Bladder microvascular endothelial cell (primary cell): ENCODE measurements around the gene ARL14. TPM values are rescaled to one million over a fixed set of nuclear protein-coding genes. Genes with fewer than 3 reads are reported as not detected.

Experiments used
- total RNA-seq: library from RNA; depleted of rRNA; stranded (reverse); fragments of >200 nt; gene quantifications from 2 replicates; pipeline ENCODE4 v1.2.3, GENCODE V29; 2014

Gene ARL14
- 0.06 TPM in 1 of 2 replicates, not detected in the other for total RNA-seq

DNA sequence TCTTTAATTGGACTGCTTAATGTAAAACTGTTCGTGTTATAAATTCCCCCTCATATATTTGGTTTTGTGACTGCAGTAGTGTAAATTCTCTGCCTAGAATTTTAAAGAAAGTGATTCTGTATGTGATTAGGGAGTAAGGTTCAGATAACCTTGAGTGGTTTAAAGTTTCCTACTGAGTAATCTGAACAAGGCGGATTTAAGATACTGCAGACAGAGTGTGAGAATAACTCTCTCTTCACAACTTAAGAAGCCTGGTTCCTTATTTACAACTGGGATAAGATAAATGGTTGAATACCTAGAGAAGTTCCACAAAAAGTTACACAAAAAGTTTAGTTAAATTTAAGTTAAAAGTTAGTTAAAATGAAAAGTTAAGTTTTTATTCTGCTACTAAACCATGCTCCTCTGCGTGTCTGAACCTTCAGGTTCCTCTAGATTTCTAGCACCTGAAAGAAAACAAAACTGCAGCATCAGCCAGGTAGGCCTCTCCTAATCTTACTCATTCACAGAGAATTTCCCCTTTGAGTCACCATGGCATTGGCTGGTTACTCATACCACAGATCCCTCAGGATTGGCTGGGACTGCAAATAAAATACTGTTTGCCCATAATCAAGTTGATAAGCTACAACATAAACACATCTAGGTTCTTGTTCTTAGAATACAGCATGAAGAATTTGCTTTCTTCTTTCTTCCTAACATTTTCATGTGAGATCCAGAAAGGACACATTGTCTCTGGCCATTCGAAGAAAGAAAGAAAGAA lies at the start of gene ARL14:
Gene ARL14 (plus strand): TSS at position 614 of the 757 bp plus-strand sequence. CDS start 187 bp downstream, outside the sequence.

Other genes with a start within 250 kb of the ARL14 start
- 17.9 and 20.1 TPM in 2 replicates for gene TRIM59, start 227.4 kb upstream of the ARL14 start, total RNA-seq
- 17.8 and 37.7 TPM in 2 replicates for gene KPNA4, start 111.6 kb upstream of the ARL14 start, total RNA-seq
- gene PPM1L, start 79.1 kb downstream of the ARL14 start, total RNA-seq: 0.65 and 0.88 TPM in 2 replicates